GM19025 (cell line): ENCODE results near the gene PSEN1.

Experiments
- ATAC-seq: cut with Tn5 transposase; IDR thresholded peaks from one replicate; pipeline ENCODE4 v1.9.1; 2021; ENCODE audit warnings: mild to moderate bottlenecking, low read depth, moderate library complexity; ENCODE audit not compliant: unreplicated experiment

PSEN1 gene

GRCh38 chr14:73264885-73265720, 128.8 kb downstream of the PSEN1 start:
- ATAC-seq: no peak

- no peak for ATAC-seq
Observed at GRCh38 chr14:73265721-73266046, 129.4 kb downstream of the PSEN1 start.

- no peak for ATAC-seq
Observed at GRCh38 chr14:73266317-73266716, 130.0 kb downstream of the PSEN1 start.

- ATAC-seq: no peak
Observed at GRCh38 chr14:73267474-73267873, 131.2 kb downstream of the PSEN1 start.

GRCh38 chr14:73269729-73270531, 133.6 kb downstream of the PSEN1 start:
- ATAC-seq: peak; percentile 63

- no peak for ATAC-seq
Observed at GRCh38 chr14:73272393-73272792, 136.1 kb downstream of the PSEN1 start.
